ENCODE data around the gene MYMK. TPM values are rescaled to one million over a fixed set of nuclear protein-coding genes. Genes with fewer than 3 reads are reported as not detected.
"Not testable (repeated sequence)": the region's sequence is repeated elsewhere in the genome, so short reads cannot be mapped to it uniquely, and the experiment has no call there.

Gene MYMK
- total RNA-seq, 1 donor from 2014 or later: not detected

- H3K36me3 Mint-ChIP-seq (ENCODE audit: low read depth); H3K27ac Mint-ChIP-seq; H3K4me1 Mint-ChIP-seq (ENCODE audit: low read depth); H3K9me3 Mint-ChIP-seq; H3K27me3 Mint-ChIP-seq (ENCODE audit: insufficient read depth); DNase-seq (ENCODE audit: low spot score); intact Hi-C loops (cut with micrococcal nuclease); H3K4me3 Mint-ChIP-seq: not testable (repeated sequence)
Observed at GRCh38 chr9:133563814-133564213, 39.1 kb upstream of the MYMK start.

GRCh38 chr9:133563291-133563796 lies 38.6 kb upstream of the MYMK start:
- no peak overlapping the region for H3K27ac Mint-ChIP-seq
- H3K27me3 Mint-ChIP-seq (ENCODE audit: insufficient read depth): no peaks in the 10 kb centered on the region
- H3K4me3 Mint-ChIP-seq: no peak overlapping the region
- H3K4me1 Mint-ChIP-seq (ENCODE audit: low read depth): peaks cover 4% of the 10 kb centered on the region
- intact Hi-C loops (cut with micrococcal nuclease): no loop called here
- H3K36me3 Mint-ChIP-seq (ENCODE audit: low read depth): no peaks in the 10 kb centered on the region
- DNase-seq (ENCODE audit: low spot score): no peak
- H3K9me3 Mint-ChIP-seq: no peaks in the 10 kb centered on the region

GRCh38 chr9:133562611-133563290 lies 38.0 kb upstream of the MYMK start:
- peaks cover 4% of the 10 kb centered on the region for H3K4me1 Mint-ChIP-seq (ENCODE audit: low read depth)
- no peaks in the 10 kb centered on the region for H3K9me3 Mint-ChIP-seq
- H3K36me3 Mint-ChIP-seq (ENCODE audit: low read depth): no peaks in the 10 kb centered on the region
- H3K27me3 Mint-ChIP-seq (ENCODE audit: insufficient read depth): no peaks in the 10 kb centered on the region
- intact Hi-C loops (cut with micrococcal nuclease): no loop called here
- no peak for DNase-seq (ENCODE audit: low spot score)
- H3K4me3 Mint-ChIP-seq: no peak overlapping the region
- no peak overlapping the region for H3K27ac Mint-ChIP-seq

- Mint-ChIP-seq H3K4me3 (no peak overlapping the region), H3K27ac (no peak overlapping the region), H3K9me3 (no peaks in the 10 kb centered on the region), H3K4me1 (ENCODE audit: low read depth) (peaks cover 4% of the 10 kb centered on the region), H3K36me3 (ENCODE audit: low read depth) (no peaks in the 10 kb centered on the region), H3K27me3 (ENCODE audit: insufficient read depth) (no peaks in the 10 kb centered on the region)
- no peak for DNase-seq (ENCODE audit: low spot score)
- intact Hi-C loops (cut with micrococcal nuclease): no loop called here
Observed at GRCh38 chr9:133561976-133562554, 37.3 kb upstream of the MYMK start.

- no peak overlapping the region for H3K27ac Mint-ChIP-seq
- no peaks in the 10 kb centered on the region for H3K27me3 Mint-ChIP-seq (ENCODE audit: insufficient read depth)
- no peak overlapping the region for H3K4me3 Mint-ChIP-seq
Observed at GRCh38 chr9:133560944-133561343, 36.2 kb upstream of the MYMK start.

GRCh38 chr9:133560311-133560710 lies 35.6 kb upstream of the MYMK start:
- no peaks in the 10 kb centered on the region for H3K36me3 Mint-ChIP-seq (ENCODE audit: low read depth)
- H3K4me3 Mint-ChIP-seq: no peak overlapping the region
- no peaks in the 10 kb centered on the region for H3K9me3 Mint-ChIP-seq
- peaks cover 4% of the 10 kb centered on the region for H3K4me1 Mint-ChIP-seq (ENCODE audit: low read depth)
- no peak overlapping the region for H3K27ac Mint-ChIP-seq
- no peak for DNase-seq (ENCODE audit: low spot score)
- H3K27me3 Mint-ChIP-seq (ENCODE audit: insufficient read depth): no peaks in the 10 kb centered on the region
- intact Hi-C loops (cut with micrococcal nuclease): no loop called here

More at GRCh38 chr9:133560944-133561343, 36.2 kb upstream of the MYMK start:
- H3K4me1 Mint-ChIP-seq (ENCODE audit: low read depth): peaks cover 4% of the 10 kb centered on the region
- no peaks in the 10 kb centered on the region for H3K36me3 Mint-ChIP-seq (ENCODE audit: low read depth)
- no peaks in the 10 kb centered on the region for H3K9me3 Mint-ChIP-seq
- intact Hi-C loops (cut with micrococcal nuclease): no loop called here
- no peak for DNase-seq (ENCODE audit: low spot score)

GRCh38 chr9:133558191-133559126 lies 33.7 kb upstream of the MYMK start:
- Mint-ChIP-seq H3K4me3 (no peak overlapping the region), H3K27me3 (ENCODE audit: insufficient read depth) (no peaks in the 10 kb centered on the region), H3K4me1 (ENCODE audit: low read depth) (peaks cover 4% of the 10 kb centered on the region), H3K36me3 (ENCODE audit: low read depth) (no peaks in the 10 kb centered on the region), H3K27ac (no peak overlapping the region), H3K9me3 (no peaks in the 10 kb centered on the region)
- intact Hi-C loops (cut with micrococcal nuclease): no loop called here
- DNase-seq (ENCODE audit: low spot score): no peak

GRCh38 chr9:133557581-133557980 lies 32.8 kb upstream of the MYMK start:
- no peak for DNase-seq (ENCODE audit: low spot score)
- no peak overlapping the region for H3K27ac Mint-ChIP-seq
- intact Hi-C loops (cut with micrococcal nuclease): no loop called here
- H3K9me3 Mint-ChIP-seq: no peaks in the 10 kb centered on the region
- no peak overlapping the region for H3K4me3 Mint-ChIP-seq
- no peaks in the 10 kb centered on the region for H3K27me3 Mint-ChIP-seq (ENCODE audit: insufficient read depth)
- peaks cover 4% of the 10 kb centered on the region for H3K4me1 Mint-ChIP-seq (ENCODE audit: low read depth)
- H3K36me3 Mint-ChIP-seq (ENCODE audit: low read depth): no peaks in the 10 kb centered on the region

- no peaks in the 10 kb centered on the region for H3K9me3 Mint-ChIP-seq
- no peak overlapping the region for H3K4me3 Mint-ChIP-seq
- peaks cover 4% of the 10 kb centered on the region for H3K4me1 Mint-ChIP-seq (ENCODE audit: low read depth)
- intact Hi-C loops (cut with micrococcal nuclease): no loop called here
- no peak overlapping the region for H3K27ac Mint-ChIP-seq
- no peaks in the 10 kb centered on the region for H3K27me3 Mint-ChIP-seq (ENCODE audit: insufficient read depth)
- no peak for DNase-seq (ENCODE audit: low spot score)
- H3K36me3 Mint-ChIP-seq (ENCODE audit: low read depth): no peaks in the 10 kb centered on the region
Observed at GRCh38 chr9:133556354-133556753, 31.6 kb upstream of the MYMK start.

- no peaks in the 10 kb centered on the region for H3K27me3 Mint-ChIP-seq (ENCODE audit: insufficient read depth)
- intact Hi-C loops (cut with micrococcal nuclease): no loop called here
- no peaks in the 10 kb centered on the region for H3K9me3 Mint-ChIP-seq
- H3K4me3 Mint-ChIP-seq: no peak overlapping the region
- H3K27ac Mint-ChIP-seq: no peak overlapping the region
- DNase-seq (ENCODE audit: low spot score): no peak
- no peaks in the 10 kb centered on the region for H3K36me3 Mint-ChIP-seq (ENCODE audit: low read depth)
- peaks cover 4% of the 10 kb centered on the region for H3K4me1 Mint-ChIP-seq (ENCODE audit: low read depth)
Observed at GRCh38 chr9:133554729-133555128, 30.0 kb upstream of the MYMK start.

- Mint-ChIP-seq H3K4me1 (ENCODE audit: low read depth) (peaks cover 4% of the 10 kb centered on the region), H3K27me3 (ENCODE audit: insufficient read depth) (no peaks in the 10 kb centered on the region), H3K4me3 (no peak overlapping the region), H3K9me3 (no peaks in the 10 kb centered on the region), H3K27ac (no peak overlapping the region), H3K36me3 (ENCODE audit: low read depth) (no peaks in the 10 kb centered on the region)
- intact Hi-C loops (cut with micrococcal nuclease): no loop called here
- DNase-seq (ENCODE audit: low spot score): no peak
Observed at GRCh38 chr9:133553973-133554713, 29.4 kb upstream of the MYMK start.

GRCh38 chr9:133553123-133553522 lies 28.4 kb upstream of the MYMK start:
- intact Hi-C loops (cut with micrococcal nuclease): no loop called here
- no peak for DNase-seq (ENCODE audit: low spot score)
- no peaks in the 10 kb centered on the region for H3K9me3 Mint-ChIP-seq

More at GRCh38 chr9:133553123-133553522, 28.4 kb upstream of the MYMK start:
- no peak overlapping the region for H3K4me3 Mint-ChIP-seq
- no peaks in the 10 kb centered on the region for H3K27me3 Mint-ChIP-seq (ENCODE audit: insufficient read depth)
- no peaks in the 10 kb centered on the region for H3K36me3 Mint-ChIP-seq (ENCODE audit: low read depth)
- H3K4me1 Mint-ChIP-seq (ENCODE audit: low read depth): no peaks in the 10 kb centered on the region
- H3K27ac Mint-ChIP-seq: no peak overlapping the region

Data from activated T-helper 1 cell treated with anti-CD3 and anti-CD28 coated beads, Interleukin-12 subunit alpha, Interleukin-12 subunit beta, Interleukin-2, Interleukin-4 antibody, amounts not matched to agents 30 ng/mL and 10 ng/mL and 1 ng/mL, durations not matched to agents 14 hours and 24 hours and 36 hours (primary cell).